ENCODE results near the gene PSG2. TPM values are rescaled to one million over a fixed set of nuclear protein-coding genes. Genes with fewer than 3 reads are reported as not detected.
"Not testable (repeated sequence)": the region's sequence is repeated elsewhere in the genome, so short reads cannot be mapped to it uniquely, and the experiment has no call there.

The PSG2 gene
- total RNA-seq, 1 donor from 2014 or later = not detected

DNA sequence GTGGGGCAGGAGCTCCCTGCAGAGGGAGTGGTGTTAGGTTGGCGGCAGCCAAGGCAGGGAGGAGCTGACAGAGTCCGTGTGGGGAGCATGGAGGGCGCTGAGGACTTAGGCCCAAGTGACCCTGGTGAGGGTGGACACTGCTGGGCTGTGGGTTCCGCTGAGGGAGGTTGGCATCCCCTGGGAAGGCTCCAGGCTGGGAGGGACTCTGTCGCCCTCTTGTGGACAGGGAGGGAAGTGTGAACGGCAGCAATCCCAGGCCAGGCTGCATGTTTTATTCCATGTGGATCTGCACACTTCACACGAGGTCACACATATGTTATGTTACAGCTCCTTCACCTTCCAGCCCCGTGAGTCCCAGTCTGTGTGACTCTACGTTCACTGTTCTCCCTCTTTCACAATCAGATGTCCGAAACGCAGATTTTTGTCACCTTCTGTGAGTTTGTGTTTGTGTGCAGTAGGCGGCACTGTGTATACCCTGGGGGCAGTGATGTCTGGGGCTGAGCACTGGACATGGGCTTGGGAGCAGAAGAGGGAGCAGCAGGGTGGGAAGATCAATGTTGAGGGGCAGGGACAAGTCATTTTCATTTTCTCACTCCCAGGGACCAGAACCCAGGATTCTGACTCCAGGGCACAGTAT lies 1.8 kb upstream of the PSG2 start:
- DNase-seq (ENCODE audit: low spot score); intact Hi-C loops (cut with DNase I): not testable (repeated sequence)

DNA sequence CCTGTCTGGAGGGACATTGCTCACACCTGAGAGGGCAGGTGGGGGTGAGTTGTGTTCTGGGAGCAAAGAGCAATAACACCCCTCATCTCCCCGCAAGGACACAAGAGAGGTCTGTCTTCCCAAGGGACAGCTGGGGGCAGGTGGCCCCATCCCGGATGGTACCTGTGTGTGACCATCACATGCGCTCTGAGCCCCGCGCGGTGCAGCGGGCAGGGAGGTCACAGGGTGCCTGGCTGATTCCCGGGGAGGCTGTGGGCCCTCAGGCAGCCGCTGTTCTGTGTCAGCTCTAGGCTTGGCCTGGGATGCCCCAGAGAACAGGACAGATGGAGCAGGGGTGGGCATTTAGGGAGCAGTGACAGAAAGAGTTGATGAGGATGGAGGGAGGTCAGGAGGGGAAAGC lies 1.2 kb upstream of the PSG2 start:
- DNase-seq (ENCODE audit: low spot score); intact Hi-C loops (cut with DNase I): not testable (repeated sequence)

DNA sequence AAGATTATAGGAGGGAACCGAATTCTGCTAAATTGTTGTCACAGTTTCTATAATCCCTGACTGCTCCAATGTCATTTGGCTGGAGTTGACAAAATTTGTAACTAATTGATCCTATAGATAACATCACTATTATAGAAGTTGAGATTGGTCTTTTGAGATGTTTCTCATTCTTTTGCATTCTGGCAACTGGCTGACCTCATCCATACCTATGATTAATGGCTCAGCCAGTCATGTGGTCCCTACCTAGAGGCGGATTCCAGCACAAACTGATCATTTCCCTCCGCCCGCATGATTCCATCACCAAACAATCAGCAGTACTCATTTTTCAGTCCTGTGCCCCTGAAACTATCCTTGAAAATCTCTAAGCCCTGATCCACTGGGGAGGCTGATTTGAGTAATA lies 4.2 kb downstream of the PSG2 start:
- DNase-seq (ENCODE audit: low spot score) = no peak
- intact Hi-C loops (cut with DNase I) = no loop called here

DNA sequence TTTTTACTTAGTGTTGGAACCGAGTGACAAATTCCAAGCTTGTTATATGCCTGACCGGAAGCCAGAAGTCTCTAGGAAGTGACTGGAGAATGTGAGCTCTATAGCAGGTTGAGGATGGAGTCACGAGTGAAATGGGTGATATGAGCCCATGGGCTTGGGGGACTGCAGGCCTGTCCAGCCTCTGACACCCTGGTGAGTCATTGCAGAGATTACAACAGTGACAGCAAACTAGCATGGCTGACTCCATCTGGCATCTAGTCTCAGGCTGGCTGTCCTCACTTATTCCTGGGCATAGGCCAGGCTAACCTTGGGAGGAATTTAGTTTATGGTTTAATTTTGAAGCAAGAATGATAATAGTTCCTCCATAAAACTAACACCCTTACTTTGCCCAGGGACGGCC lies 4.6 kb downstream of the PSG2 start:
- intact Hi-C loops (cut with DNase I); DNase-seq (ENCODE audit: low spot score): not testable (repeated sequence)

DNA sequence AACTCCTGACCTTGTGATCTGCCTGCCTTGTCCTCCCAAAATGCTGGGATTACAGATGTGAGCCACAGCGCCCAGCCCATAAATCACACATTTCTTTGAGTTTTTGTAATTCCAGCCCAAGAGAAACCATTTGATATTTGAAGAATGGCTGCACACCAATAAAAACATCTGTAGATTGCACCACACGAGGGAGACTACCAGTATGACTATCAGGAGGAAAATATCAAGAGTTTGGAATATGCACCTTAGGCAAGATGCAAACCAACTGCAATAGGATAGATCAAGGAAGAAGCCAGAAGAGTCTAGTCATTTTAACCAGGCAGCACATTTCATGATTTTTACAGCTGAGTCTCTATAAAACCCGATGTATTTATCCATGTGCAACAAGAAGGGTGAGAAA lies 20.1 kb downstream of the PSG2 start:
- DNase-seq (ENCODE audit: low spot score); intact Hi-C loops (cut with DNase I): not testable (repeated sequence)

DNA sequence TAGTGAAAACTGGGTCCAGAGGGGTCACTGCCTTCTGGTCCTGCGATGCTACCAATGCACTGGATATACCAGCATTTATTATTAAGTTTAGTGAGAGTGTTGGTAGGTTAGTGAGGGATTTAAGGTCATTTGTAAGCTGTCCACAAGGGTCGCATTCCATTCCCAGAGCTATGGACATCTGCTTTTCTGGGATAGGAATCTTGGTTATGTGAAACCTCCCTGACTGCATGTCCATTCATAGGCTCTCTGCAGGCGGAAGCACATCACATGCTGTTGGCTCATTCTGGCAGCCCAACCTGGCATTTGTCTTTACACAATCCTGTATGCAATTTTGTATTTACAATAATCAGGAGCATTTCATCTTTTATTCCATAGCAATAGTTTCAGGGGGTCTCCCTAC lies 21.2 kb downstream of the PSG2 start:
- DNase-seq (ENCODE audit: low spot score); intact Hi-C loops (cut with DNase I): not testable (repeated sequence)

DNA sequence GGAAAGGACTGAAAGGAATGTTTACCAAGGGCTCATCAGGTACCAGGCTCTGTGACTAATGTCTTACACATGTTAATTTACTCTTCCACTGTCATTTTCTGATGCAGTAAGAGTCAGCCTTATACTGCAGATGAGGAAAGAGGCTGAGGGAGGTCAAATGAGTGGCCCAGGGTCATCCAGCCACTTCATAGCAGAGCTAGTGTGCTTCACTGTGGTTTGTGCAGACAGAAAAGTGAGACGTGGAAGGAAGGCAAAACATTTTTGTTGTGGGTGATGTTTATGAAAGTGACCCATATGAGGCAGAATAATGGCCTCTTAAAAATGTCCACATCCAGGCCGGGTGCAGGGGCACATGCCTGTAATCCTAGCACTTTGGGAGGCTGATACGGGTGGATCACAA lies 22.2 kb downstream of the PSG2 start:
- DNase-seq (ENCODE audit: low spot score); intact Hi-C loops (cut with DNase I): not testable (repeated sequence)

DNA sequence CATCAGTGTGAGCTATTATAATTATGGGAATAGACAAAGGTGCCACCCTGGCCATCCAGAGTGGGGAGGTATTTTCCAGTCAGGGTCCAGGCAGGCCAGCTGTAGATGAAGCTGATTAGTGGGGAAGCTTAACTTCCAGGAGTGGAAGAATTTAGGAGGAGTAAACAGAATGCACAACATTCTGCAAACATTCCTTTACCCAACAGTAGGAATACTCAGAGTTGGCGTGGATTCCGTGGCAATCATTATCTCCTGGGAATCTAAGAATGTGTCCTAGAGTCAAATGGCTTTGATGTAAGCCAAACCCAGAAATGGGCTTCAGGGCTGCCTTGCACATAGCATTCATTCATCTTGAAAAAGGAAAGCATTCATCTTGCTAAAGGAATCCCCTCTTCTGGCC lies 23.0 kb downstream of the PSG2 start:
- DNase-seq (ENCODE audit: low spot score); intact Hi-C loops (cut with DNase I): not testable (repeated sequence)

DNA sequence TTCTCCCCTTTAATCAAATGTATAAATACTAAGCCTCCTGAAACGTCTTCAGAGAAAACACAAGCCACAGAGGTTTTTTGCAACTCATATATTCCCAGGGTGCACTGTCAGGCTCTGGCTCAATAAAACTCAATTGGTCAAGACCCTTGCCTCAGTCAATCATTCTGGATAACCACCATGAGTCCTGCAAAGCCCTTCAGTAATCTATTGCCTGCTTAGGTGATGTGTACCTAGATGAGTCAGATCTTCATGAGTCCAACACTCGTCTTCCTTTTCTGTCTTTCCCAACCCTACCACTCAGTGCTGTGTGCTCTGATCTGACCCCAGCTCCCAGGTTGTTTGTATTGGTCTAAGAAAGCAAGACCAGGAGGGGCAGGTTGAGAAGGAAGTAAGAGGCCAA lies 24.1 kb downstream of the PSG2 start:
- DNase-seq (ENCODE audit: low spot score); intact Hi-C loops (cut with DNase I): not testable (repeated sequence)

DNA sequence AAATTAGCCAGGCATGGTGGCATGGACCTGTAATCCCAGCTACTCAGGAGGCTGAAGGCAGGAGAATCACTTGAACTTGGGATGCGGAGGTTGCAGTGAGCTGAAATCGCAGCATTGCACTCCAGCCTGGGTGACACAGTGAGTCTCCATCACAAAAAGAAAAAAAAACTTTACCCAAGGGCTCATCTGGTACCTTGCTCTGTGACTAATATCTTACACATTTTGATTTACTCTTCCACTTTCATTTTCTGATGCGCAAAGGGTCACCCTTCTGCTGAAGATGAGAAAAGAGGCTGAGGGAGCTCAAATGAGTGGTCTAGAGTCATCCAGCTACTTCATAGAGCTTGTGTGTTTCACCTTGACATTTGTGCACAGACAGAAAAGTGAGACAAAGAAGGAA lies 34.5 kb downstream of the PSG2 start:
- intact Hi-C loops (cut with DNase I); DNase-seq (ENCODE audit: low spot score): not testable (repeated sequence)

DNA sequence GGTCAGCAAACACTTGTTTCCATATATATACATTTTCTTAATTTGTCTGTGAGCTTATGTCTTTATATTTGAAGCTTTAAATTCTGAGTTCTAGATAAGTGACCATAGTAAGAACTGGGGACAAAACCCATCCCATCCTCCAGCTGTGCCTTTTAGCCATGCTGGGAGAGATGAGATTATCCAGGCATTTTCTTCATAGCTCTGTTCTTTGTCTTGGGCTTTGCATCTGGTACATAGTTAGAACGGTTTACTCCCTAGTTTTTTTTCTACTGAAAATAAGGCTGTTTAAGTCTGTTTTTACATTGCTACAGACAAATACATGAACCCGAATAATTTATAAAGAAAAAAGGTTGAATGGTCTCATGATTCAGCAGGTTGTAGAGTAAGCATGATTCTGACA lies 35.9 kb downstream of the PSG2 start:
- intact Hi-C loops (cut with DNase I); DNase-seq (ENCODE audit: low spot score): not testable (repeated sequence)

DNA sequence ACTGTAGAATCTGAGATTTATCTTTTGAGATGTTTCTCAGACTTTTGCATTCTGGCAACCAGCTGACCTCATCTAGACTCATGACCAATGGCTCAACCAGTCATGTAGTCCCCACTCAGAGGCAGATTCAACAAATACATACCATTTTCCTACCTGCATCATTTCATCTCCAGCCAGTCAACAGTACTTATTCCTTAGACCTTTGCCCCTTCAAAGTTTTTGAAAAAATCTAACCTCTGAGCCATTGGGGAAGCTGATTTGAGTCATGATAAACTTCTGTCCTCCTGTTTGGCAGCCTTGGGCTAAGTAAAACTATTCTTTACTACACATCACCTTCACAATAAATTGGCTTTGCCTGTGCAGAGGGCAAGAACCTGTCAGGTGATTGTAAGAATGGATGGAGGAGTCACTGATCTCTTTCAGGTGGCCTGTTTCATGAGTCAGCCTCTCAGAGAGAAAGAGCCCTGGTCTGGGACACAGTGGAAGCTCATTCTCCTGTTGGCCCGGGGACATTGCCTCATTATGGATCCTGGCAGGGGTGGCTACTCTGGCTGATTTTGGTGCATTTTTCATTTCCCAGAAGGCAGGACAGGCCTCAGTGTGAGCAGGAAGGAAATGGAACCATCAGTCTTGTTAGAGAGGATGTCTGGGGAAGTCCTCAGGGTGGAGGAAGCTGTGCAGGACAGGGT lies 38.9 kb downstream of the PSG2 start:
- DNase-seq (ENCODE audit: low spot score); intact Hi-C loops (cut with DNase I): not testable (repeated sequence)

DNA sequence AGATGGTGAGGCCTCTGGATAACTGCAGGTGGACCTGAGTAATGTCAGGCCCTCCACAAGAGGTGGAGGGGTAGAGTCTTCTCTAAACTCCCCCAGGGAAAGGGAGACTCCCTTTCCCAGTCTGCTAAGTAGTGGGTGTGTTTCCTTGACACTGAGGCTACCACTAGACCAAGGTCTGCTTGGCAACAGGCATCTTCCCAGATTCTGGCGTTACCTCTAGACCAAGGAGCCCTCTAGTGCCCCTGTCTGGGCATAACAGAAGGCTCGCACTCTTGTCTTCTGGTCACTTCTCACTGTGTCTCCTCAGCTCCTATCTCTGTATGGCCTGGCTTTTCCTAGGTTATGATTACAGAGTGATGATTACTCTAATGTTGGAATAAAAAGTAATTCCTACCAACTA lies 50.9 kb downstream of the PSG2 start:
- intact Hi-C loops (cut with DNase I); DNase-seq (ENCODE audit: low spot score): not testable (repeated sequence)

DNA sequence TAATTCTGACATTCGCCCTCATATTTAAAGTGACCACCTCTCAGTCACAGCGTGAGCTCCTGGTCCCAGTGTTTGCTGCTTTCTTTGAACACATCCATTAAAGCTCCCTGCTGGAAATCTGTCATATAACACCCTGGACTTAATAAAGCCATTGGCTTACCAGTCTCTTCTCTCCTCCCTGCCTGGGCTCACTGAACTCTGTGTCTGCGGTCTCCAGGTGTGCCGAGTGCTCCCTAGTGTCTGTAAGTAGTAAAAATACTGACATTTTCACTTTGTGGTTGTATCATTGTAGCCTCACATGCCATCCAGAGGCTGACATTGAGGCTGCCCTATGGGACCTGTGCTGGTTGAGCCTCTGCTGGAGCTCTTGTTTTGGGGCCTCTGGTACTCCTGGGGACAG lies 53.6 kb downstream of the PSG2 start:
- DNase-seq (ENCODE audit: low spot score) = no peak
- intact Hi-C loops (cut with DNase I) = no loop called here

DNA sequence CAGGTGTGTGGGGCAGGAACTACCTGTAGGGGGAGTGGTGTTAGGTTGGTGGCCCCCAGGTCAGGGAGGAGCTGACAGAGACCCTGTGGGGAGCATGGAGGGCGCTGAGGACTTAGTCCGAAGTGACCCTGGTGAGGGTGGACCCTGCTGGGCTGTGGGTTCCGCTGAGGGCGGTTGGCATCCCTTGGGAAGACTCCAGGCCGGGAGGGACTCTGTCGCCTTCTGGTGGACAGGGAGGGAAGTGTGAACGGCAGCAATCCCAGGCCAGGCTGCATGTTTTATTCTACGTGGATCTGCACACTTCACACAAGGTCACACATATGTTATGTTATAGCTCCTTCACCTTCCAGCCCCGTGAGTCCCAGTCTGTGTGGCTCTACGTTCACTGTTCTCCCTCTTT lies 54.5 kb downstream of the PSG2 start:
- DNase-seq (ENCODE audit: low spot score); intact Hi-C loops (cut with DNase I): not testable (repeated sequence)

DNA sequence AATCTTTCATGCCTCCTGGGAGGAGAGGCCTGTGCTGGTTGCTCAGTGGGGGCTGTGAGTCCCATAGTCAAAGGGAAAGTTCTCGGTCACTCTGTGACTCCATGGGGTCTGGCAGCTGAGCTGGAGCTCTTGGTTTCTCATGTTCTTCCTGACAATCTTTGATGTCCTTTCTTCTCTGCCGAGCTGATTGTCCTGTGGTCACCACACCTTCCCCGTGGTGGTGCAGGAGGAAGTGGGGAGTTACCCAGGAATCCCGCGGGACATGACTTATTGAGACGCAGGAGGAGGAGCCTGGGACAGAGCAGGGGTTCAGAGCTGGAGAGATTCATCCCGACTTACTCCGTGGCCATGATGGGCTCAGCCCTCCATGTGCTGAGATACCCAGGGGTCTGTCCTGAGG lies 55.4 kb downstream of the PSG2 start:
- DNase-seq (ENCODE audit: low spot score); intact Hi-C loops (cut with DNase I): not testable (repeated sequence)

DNA sequence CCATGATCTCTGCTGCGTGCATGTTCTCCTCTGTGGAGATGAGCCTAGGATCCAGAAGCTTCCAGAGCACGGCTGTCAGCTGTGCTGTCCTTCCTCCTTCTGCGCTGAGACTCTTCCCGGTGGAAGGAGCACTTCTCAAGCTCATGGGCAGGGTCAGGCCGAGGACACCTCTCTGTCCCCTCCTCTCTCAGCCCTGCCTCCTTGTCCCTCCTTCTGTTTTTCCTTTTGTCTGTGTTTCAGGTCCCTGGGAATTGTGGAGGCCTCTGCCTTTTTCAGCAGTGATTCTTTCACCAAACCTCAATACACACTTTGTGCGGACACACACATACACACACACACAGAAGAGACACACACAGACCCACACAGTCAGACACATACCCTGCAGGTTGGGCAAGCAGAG lies 56.1 kb downstream of the PSG2 start, which contains the start of gene PSG11:
Gene PSG11 (minus strand): TSS at position 101 of the 400 bp plus-strand sequence. CDS start 97 bp downstream, at position 4.
- DNase-seq (ENCODE audit: low spot score); intact Hi-C loops (cut with DNase I): not testable (repeated sequence)

DNA sequence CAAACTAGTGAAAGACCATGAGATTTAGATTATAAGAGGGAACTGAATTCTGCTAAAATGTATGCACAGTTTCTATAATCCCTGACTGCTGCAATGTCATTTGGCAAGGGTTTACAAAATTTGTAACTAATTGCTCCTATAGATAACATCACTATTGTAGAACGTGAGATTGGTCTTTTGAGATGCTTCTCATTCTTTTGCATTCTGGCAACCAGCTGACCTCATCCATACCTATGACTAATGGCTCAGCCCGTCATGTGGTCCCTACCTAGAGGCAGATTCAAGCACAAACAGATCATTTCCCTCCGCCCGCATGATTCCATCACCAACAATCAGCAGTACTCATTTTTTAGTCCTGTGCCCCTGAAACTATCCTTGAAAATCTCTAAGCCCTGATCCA lies 60.4 kb downstream of the PSG2 start:
- intact Hi-C loops (cut with DNase I) = not testable (repeated sequence)

DNA sequence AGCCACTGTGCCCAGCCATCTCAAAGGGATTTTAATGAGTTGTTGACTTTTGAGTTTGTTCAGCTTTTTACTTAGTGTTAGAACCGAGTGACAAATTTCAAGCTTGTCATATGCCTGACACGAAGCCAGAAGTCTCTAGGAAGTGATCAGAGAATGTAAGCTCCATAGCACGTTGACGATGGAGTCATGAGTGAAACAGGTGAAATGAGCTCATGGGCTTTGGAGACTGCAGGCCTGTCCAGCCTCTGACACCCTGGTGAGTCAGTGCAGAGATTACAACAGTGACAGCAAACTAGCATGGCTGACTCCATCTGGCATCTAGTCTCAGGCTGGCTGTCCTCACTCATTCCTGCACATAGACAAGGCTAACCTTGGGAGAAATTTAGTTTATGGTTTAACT lies 60.9 kb downstream of the PSG2 start:
- DNase-seq (ENCODE audit: low spot score); intact Hi-C loops (cut with DNase I): not testable (repeated sequence)

More for the DNA sequence above, 60.4 kb downstream of the PSG2 start:
- not testable (repeated sequence) for DNase-seq (ENCODE audit: low spot score)

DNA sequence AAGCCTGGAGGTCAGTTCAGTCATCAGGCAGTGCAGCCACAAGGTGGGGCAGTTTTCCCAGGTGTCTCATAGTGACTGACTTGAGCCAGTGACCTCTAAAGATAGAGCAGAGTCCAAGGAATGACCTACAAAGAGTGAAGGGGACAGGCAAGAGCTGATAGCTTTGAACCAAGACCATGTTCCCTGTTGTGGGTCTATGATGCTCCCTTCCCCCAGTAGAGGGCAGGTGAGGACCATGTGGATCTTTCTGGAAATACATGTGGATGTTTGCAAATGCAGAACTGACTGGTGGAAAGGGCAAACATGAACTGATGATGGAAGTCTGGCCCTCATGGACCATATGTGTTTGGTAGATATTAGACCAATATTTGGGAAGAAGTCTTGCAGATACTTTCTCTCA lies 62.9 kb downstream of the PSG2 start:
- intact Hi-C loops (cut with DNase I); DNase-seq (ENCODE audit: low spot score): not testable (repeated sequence)
